GM18951 (cell line): ENCODE results near the gene ZNF606.

Experiments used
- POLR2A ChIP-seq: IDR thresholded peaks from 4 replicates; pipeline ENCODE4 v1.6.1; 2011; ENCODE audit warnings: mild to moderate bottlenecking; ENCODE audit not compliant: insufficient read length, insufficient read depth; ENCODE audit errors: extremely low read depth
- in situ Hi-C: fragments of 300-500 bp; cut with MboI; formaldehyde crosslinking; loops from one replicate; pipeline ENCODE4 v1.12.0; 2022; ENCODE audit warnings: low sequenced_read_pairs, mixed read lengths, inconsistent platforms; ENCODE audit not compliant: unreplicated experiment

The ZNF606 gene

DNA sequence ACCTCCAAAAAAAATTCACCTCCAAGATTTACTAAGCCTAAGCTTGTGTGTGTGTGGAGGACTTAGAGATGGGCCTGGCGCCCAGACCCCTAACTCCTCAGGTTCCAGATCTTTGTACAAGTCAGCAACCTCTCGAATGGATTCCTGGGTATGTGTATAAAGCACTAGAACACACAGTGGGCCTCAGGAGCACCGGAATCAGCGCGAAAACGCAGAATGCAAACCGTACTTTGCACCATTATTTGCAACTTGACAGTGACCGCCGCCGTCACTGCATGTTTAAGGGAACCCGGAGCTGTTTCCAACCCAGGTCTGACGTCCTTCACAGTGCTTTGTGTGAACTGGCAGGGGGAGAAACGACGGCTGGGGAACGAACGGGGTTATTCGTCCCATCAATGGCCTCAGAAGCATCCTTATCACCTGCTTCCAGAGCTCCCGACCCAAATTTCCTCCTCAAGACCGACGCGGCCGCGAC, 688 bp downstream of the ZNF606 start:
- in situ Hi-C loops: no loop called here
- no peak for TF ChIP-seq POLR2A

- TF ChIP-seq POLR2A: no peak
- in situ Hi-C loops: no loop called here
Observed at GRCh38 chr19:58000677-58001076, 1.9 kb downstream of the ZNF606 start.

GRCh38 chr19:57992841-57993240, 9.8 kb downstream of the ZNF606 start:
- TF ChIP-seq POLR2A: no peak
- in situ Hi-C loops: no loop called here

DNA sequence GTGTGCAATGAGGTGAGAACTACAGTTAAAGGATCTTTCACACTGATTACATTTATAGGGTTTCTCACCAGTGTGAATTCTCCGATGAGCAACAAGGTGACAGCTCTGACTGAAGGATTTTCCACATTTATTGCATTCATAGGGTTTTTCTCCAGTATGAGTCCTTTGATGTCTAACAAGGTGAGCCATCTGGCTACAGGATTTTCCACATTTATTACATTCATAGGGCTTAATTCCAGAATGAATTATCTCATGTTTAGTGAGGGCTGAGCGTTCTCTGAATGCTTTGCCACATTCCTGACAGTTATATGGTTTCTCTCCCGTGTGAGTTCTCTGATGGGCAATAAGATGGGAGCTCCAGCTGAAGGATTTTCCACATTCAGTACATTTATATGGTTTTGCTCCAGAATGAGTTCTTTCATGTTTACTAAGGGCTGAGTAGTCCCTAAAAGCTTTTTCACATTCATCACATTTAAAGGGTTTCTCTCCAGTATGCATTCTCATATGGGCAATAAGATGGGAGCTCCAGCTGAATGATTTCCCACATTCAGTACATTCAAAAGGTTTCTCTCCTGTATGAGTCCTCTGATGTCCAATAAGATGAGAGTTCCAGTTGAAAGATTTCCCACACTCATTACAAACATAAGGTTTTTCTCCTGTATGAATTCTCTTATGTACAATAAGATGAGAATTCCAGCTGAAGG, 23.9 kb downstream of the ZNF606 start:
- TF ChIP-seq POLR2A: no peak
- in situ Hi-C loops: no loop called here

DNA sequence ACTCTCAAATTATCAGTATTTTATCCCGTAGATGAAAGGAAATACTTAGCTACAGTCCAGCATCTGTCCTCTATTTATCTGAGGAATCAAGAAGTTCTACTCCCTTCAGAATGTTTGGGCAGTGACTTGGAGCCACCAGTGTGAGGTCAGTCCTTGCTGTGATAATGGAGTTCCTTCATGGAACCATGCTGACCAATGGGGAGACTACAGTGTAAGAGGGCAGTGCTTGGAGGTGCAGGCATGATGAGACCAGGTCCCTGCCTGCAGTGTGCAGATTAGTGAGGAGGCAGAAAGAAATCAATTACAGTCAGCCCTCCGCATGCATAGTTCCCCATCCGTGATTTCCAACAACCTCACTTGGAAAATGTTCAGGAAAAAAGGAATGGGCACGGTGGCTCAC, 28.2 kb downstream of the ZNF606 start, which contains the start of gene C19orf18:
Gene C19orf18, minus strand, starts transcription at position 101 of the 400 bp plus-strand sequence. CDS start 102 bp downstream, outside the sequence.
- TF ChIP-seq POLR2A: no peak
- in situ Hi-C loops: no loop called here

- no peak for TF ChIP-seq POLR2A
- in situ Hi-C loops: no loop called here
Observed at GRCh38 chr19:57964761-57965160, 37.9 kb downstream of the ZNF606 start.

- in situ Hi-C loops: no loop called here
Observed at GRCh38 chr19:57961785-57962184, 40.8 kb downstream of the ZNF606 start.

DNA sequence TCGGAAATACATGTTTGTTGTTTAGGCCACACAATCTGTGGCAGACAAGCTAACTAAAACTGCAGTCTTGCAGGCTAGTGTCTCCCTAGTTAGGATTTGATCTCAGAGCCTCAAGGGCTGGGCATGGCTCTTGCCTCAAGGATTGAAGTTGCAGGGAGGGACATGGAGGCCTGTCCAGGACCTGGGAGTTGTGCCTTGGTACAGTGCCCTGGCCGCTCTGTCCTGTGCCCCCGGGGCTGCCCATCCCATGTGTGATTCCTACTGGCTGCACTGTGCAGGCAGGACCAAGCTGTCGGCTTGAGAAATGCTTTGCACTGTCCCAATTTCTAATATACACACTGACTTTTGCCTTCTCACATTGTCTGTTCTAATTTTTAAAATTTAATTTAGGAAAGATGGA, 47.6 kb downstream of the ZNF606 start:
- in situ Hi-C loops: no loop called here
- no peak for TF ChIP-seq POLR2A

More at GRCh38 chr19:57961785-57962184, 40.8 kb downstream of the ZNF606 start:
- TF ChIP-seq POLR2A: no peak

GRCh38 chr19:57949702-57950101, 52.9 kb downstream of the ZNF606 start:
- in situ Hi-C loops: no loop called here
- TF ChIP-seq POLR2A: no peak

DNA sequence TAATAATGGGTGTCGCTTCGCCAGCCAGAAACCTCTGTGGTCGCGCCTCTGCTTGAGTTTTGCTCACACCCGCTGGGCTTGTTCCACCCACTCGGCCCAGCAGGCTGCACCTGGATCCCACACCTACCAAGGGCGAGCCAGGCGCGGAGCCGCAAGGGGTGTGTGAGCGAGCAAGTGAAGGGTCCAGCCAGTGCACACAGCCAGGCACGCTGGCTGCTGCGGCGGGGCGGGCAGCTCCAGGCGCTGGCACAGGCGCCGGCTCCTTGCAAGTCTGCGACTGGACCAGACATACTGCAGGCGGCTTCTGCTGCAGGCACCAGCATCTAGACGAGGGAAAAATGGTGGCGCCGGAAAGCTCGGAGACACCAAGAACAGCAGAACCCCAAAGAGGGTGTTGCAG, 53.3 kb downstream of the ZNF606 start:
- in situ Hi-C loops: no loop called here
- TF ChIP-seq POLR2A: no peak

DNA sequence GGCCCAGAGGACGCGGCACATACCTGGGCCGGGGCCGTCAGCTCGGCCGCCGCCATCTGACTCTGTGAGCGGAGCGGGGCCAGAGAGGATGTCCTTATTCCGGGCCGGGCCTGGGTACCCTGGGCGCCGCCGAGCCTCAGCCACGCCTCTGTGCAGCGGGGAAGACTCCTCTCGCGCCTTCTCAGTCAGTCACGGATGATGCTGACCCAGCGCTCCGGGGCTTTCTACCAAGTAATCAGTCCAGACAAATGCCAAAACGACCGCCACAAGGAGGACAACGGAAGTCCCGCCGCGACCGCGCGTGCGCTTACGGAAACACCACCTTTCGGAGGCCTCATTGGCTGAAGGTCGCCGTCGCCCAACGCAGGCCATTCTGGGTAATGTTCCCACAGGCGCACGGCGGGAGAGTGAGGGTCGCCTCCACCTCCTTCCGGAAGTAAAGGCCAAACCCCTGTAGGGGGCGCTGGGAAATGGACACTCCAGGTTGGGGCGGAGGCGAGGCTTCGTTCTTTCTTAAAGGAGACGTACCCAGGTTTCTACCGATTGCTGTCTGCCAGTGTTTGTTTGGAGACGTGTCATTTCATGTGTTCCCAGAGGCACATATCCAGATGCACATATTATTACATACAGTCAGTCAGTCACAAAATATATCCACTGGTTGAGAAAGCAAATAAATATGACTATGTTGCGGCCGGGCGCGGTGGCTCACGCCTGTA, 55.0 kb downstream of the ZNF606 start, which contains the start of gene ZNF256:
Gene ZNF256, minus strand, starts transcription at position 288 of the 716 bp plus-strand sequence. Its CDS starts 232 bp downstream, at position 56.
- in situ Hi-C loops: no loop called here
- peak; percentile 63 for TF ChIP-seq POLR2A

- TF ChIP-seq POLR2A: no peak
- in situ Hi-C loops: no loop called here
Observed at GRCh38 chr19:57947088-57947418, 55.6 kb downstream of the ZNF606 start.

- in situ Hi-C loops: no loop called here
- TF ChIP-seq POLR2A: no peak
Observed at GRCh38 chr19:57946316-57946715, 56.3 kb downstream of the ZNF606 start.

GRCh38 chr19:57941593-57941992, 61.0 kb downstream of the ZNF606 start:
- no peak for TF ChIP-seq POLR2A
- in situ Hi-C loops: no loop called here

- no peak for TF ChIP-seq POLR2A
- in situ Hi-C loops: no loop called here
Observed at GRCh38 chr19:57935731-57936130, 66.9 kb downstream of the ZNF606 start.
